Colon (tissue), 2 donors: ENCODE results near the gene TGFBRAP1.

Experiments
- FAIRE-seq: peaks from 2 replicates; lab custom pipeline; 2012; peaks lifted over from hg19 to GRCh38; lab: Jason Lieb, UNC
- donor health status: control.
- donor health status: control.

The TGFBRAP1 gene

GRCh38 chr2:105329561-105330495 lies at the start of gene TGFBRAP1:
TSS of gene TGFBRAP1 (minus strand) at chr2:105329735. CDS start at chr2:105308301, 21,434 bp downstream.
- FAIRE-seq: no peak

GRCh38 chr2:105378921-105379383 lies 49.4 kb upstream of the TGFBRAP1 start:
- FAIRE-seq: no peak

- no peak for FAIRE-seq
Measured at GRCh38 chr2:105378276-105378840, 48.8 kb upstream of the TGFBRAP1 start.

DNA sequence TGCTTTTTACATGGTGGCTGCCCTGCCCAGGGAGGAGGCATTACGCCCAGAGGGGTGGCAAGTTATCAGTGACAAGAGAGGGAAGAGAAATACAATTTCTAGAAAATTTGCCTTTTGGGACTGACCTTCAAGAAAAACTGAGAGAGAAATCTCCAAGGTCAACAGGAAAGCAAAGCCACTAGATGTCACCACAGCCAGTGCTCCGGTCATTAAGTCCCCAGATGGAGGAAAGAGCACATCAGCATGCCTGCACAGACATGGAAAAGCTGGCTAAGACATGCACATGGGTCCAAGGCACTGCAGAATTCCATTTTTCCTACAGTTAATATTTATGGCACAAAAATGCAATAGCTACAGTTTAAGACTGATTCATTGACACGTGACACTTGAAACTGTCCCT lies 48.3 kb upstream of the TGFBRAP1 start:
- no peak for FAIRE-seq

DNA sequence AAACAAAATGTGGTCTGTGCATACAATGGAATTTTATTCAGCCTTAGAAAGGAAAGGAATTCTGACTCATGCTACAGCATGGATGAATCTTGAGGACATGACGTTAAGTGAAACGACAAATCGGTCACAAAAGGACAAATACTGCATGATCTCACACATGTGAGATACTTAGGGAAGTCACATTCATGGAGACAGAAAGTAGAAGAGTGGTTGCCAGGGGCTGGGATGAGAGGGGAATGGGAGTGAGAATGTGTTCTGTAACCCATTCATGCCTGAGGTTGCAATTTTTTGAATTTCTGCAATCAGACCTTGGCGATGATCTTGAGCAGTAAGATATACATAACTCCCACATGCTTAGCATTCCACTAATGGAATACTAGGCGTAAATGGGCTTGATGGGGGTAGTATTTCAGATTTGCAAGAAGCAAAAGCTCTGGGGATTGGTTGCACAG lies 47.3 kb upstream of the TGFBRAP1 start:
- FAIRE-seq: no peak

DNA sequence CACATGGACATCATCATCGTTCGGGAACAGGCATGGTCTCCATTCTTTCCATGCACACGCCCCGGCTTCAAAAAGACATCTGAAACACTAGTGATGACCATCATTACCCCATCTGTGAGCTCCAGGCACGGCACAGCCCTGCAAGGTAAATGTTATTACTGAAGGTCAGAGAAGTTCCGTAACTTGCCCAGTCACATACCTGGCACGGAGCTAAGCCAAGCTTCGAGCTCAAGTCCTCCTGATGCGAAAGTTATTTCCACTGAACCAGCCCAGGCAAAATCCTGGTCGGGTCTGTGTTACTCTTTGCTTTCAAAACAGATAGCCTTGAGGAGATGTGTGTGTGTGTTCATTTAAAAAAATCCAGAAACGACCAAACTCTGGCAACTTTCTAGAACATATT lies 46.5 kb upstream of the TGFBRAP1 start:
- FAIRE-seq: no peak

GRCh38 chr2:105375001-105375561 lies 45.5 kb upstream of the TGFBRAP1 start:
- no peak for FAIRE-seq

- no peak for FAIRE-seq
Measured at GRCh38 chr2:105373895-105374401, 44.4 kb upstream of the TGFBRAP1 start.

DNA sequence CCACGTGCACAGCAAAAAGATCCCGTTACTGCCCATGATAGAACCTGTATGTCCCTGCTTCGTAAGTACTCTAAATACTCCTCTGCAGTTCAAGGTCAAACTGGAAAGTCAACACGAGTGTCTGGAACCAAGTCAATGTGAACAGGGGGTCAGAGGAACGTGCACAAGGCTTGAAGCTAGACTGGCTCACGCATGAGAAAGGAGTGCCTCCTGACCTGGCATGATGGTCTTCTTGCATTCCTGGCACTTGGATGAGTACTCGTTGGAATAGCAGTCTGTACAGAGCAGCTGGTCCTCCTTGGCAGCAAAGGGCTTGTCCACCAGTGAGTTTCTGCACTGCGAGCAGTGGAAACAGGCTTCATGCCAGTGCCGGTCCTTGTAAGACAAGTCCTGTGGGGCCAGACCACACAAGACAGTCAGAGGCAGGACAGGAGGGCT lies 43.8 kb upstream of the TGFBRAP1 start:
- no peak for FAIRE-seq

- FAIRE-seq: no peak
Measured at GRCh38 chr2:105371810-105372209, 42.3 kb upstream of the TGFBRAP1 start.

DNA sequence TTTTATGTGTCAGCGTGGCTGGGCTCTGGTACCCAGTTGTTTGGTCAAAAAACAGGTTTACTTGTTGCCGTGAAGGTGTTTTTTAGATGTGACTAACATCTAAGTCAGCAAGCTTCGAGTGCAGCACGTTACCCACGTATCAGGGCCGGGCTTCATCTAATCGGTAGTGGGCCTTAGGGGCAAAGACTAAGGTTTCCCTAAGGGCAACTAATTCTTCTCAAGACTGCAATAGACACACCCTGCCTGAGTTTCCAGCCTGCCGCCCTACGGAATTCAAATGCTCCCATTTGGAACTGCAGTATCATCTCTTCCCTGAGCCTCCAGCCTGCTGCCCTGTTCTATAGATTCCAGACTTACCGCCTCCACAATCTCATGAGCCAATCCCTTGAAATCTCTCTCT lies 41.6 kb upstream of the TGFBRAP1 start:
- FAIRE-seq: no peak

DNA sequence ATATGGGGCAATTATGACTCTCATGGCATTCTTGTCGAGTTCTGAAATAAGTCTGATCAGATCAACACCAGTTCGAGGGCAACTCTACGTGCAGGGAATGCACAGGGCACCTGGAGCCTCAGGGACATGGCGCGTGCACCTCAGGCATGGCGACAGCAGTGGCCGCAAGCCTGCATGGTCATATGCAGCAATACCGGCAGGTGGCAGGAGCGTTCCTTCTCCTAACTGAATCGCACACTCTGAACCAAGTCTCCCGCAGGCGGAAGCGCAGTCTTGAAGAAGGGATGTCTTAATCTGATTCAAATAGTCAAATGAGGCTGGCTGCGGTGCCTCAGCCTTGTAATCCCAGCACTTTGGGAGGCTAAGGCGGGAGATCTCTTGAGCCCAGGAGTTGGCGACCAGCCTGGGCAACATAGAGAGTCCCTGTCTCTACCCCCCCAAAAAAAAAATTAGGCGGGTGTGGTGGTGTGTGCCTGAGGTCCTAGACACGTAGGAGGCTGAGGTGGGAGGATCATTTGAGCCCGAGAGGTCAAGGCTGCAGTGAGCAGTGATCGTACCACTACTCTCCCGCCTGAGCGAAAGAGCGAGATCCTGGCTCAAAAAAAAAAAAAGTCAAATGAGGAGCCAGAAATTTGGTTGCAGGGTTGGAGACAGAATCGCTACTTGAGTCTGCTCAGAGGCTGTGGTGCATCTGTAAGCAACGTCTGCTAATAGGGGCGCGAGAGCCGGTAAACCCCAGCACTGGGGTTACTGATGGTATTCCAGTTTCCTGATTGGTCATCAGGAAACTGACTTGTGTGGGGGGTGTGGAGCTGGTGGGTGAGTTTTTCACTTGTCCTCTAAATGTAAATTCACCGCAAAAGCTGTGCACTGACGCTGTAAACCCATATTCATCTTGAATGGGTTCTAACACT lies 40.5 kb upstream of the TGFBRAP1 start:
- FAIRE-seq: no peak

- no peak for FAIRE-seq
Measured at GRCh38 chr2:105368759-105369408, 39.3 kb upstream of the TGFBRAP1 start.

DNA sequence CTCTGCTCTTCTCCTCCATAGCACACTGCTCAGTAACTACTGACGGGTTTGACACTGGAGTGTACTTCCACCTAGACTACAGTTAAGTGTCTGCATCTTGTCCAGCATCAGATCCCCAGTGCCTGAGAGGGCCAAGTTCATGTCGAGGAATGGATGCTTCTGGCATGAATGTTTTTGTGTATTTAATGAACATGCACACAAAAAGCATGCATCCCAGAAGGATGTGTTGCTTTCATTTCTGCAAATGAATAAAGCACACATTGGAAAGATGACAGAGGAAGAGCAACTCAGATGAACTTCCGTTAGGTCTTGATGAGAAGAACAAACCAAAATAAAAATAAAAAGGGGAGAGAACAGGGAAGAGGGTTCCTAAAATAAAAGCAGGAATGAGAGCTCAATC lies 35.7 kb upstream of the TGFBRAP1 start:
- no peak for FAIRE-seq

GRCh38 chr2:105364436-105365139 lies 35.1 kb upstream of the TGFBRAP1 start:
- FAIRE-seq: no peak

GRCh38 chr2:105362862-105363591 lies 33.5 kb upstream of the TGFBRAP1 start:
- no peak for FAIRE-seq

- FAIRE-seq: no peak
Measured at GRCh38 chr2:105361102-105361889, 31.8 kb upstream of the TGFBRAP1 start.

GRCh38 chr2:105358593-105358992 lies 29.1 kb upstream of the TGFBRAP1 start:
- no peak for FAIRE-seq

DNA sequence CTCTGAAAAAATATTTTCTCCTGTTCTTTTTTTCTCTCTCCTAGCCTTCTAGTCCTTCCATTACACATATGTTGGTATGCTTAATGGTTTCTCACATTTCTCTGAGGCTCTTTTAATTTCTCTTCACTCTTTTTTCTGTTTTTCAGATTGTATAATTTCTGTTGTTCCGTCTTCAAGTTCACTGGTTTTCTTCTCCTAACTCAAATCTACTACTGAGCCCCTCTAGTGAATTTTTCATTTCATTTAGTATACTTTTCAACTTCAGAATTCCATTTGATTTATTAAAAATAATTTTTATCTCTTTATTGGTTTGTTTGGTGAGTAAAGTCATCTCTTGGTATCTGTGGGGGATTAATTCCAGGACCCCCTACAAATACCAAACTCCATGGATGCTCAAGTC lies 27.6 kb upstream of the TGFBRAP1 start:
- no peak for FAIRE-seq
